ENCODE results near the gene ATP6V1G3. TPM values are rescaled to one million over a fixed set of nuclear protein-coding genes. Genes with fewer than 3 reads are reported as not detected.
"Not testable (repeated sequence)": the region's sequence is repeated elsewhere in the genome, so short reads cannot be mapped to it uniquely, and the experiment has no call there.

The ATP6V1G3 gene, protein sequence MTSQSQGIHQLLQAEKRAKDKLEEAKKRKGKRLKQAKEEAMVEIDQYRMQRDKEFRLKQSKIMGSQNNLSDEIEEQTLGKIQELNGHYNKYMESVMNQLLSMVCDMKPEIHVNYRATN
- total RNA-seq, result not detected in 2 replicates

DNA sequence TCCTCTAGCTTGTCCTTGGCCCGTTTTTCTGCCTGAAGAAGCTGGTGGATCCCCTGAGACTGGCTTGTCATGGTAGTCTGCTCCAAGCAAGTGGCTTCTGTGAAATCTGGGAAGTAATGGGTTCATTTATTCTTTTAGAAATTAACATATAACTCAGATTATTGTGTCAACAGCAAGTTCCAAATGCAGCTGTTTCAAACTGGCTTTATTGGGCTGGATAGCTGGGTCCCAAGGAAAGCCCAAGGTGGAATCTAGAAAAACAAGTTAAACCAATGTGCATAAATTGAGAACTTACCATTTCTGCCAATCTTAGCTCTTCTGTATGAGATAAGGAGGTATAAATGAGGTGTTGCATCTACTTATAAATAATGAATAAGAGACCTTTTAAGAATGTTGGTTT is at the start of gene ATP6V1G3:
TSS of gene ATP6V1G3 (minus strand) at position 101 of the 400 bp plus-strand sequence. CDS start at position 71, 30 bp downstream.
- H3K27ac Mint-ChIP-seq, result no peak within 1 kb of the TSS
- no peaks in the 10 kb centered on the region for H3K27me3 Mint-ChIP-seq (ENCODE audit: insufficient read depth)
- H3K4me1 Mint-ChIP-seq (ENCODE audit: low read depth), result peaks cover 47% of the 10 kb centered on the region
- no peak for DNase-seq (ENCODE audit: low spot score)
- H3K36me3 Mint-ChIP-seq (ENCODE audit: low read depth), result peaks cover under 1% of the 10 kb centered on the region
- intact Hi-C loops (cut with micrococcal nuclease), result loop anchor here (2.0 kb wide), 1 partner anchor 16 kb away; no protein-coding TSS in a partner anchor
- peaks cover under 1% of the 10 kb centered on the region for H3K9me3 Mint-ChIP-seq
- no peak within 1 kb of the TSS for H3K4me3 Mint-ChIP-seq

DNA sequence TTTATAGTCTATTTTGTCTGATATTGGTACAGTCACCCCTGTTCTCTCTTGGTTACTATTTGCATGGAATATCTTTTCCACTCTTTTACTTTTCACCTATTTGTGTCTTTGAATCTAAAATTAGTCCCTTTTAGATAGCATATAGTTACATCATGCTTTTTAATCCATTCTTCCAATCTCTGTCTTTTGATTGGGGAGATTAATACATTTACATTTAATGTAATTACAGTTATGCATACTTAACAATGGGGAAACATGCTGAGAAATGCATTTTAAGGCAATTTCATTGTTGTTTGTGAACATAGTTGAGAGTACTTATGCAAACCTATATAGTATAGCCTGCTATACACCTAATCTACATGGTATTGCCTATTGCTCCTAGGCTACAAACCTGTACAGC is 48.4 kb upstream of the ATP6V1G3 start:
- DNase-seq (ENCODE audit: low spot score), result no peak
- H3K27me3 Mint-ChIP-seq (ENCODE audit: insufficient read depth), result peaks cover 1% of the 10 kb centered on the region

DNA sequence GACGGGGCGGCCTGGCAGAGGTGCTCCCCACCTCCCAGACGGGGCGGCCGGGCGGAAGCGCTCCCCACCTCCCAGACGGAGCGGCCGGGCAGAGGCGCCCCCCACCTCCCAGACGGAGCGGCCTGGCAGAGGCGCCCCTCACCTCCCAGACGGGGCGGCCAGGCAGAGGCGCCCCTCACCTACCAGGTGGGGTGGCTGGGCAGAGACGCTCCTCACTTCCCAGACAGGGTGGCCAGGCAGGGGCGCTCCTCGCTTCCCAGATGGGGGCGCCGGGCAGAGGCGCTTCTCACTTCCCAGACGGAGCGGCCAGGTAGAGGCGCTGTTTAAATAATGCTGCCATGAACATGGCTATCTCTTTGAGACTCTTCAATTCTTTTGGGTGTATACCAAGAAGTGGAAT is 43.7 kb upstream of the ATP6V1G3 start:
- intact Hi-C loops (cut with micrococcal nuclease), result no loop called here
- H3K27me3 Mint-ChIP-seq (ENCODE audit: insufficient read depth), result no peaks in the 10 kb centered on the region
- H3K9me3 Mint-ChIP-seq, result peaks cover 40% of the 10 kb centered on the region
- no peak overlapping the region for H3K27ac Mint-ChIP-seq
- no peaks in the 10 kb centered on the region for H3K4me1 Mint-ChIP-seq (ENCODE audit: low read depth)
- H3K36me3 Mint-ChIP-seq (ENCODE audit: low read depth), result peaks cover 15% of the 10 kb centered on the region
- H3K4me3 Mint-ChIP-seq, result no peak overlapping the region
- DNase-seq (ENCODE audit: low spot score), result no peak

More for the DNA sequence above, 48.4 kb upstream of the ATP6V1G3 start:
- Mint-ChIP-seq H3K4me3 (no peak overlapping the region), H3K4me1 (ENCODE audit: low read depth) (no peaks in the 10 kb centered on the region), H3K36me3 (ENCODE audit: low read depth) (peaks cover 14% of the 10 kb centered on the region), H3K9me3 (peaks cover 51% of the 10 kb centered on the region), H3K27ac (no peak overlapping the region)
- intact Hi-C loops (cut with micrococcal nuclease), result no loop called here

DNA sequence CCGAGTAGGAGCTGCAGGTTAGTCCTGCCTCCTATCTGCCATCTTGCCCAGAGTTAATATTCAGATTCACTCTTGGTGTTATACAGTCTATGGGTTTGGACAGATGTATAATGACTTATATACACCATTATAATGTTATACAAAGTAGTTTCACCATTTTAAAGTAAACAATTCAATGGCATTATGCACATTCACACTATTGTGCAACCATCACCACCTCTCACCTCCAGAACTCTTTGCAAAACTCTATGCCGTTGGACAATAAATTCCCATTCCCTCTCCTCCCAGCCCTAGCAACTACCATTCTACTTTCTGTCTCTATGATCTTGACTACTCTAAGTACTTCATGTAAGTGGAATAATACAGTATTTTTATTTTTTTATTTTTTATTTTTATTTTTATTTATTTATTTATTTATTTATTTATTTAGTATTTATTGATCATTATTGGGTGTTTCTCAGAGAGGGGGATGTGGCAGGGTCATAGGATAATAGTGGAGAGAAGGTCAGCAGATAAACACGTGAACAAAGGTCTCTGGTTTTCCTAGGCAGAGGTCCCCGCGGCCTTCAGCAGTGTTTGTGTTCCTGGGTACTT is 42.8 kb upstream of the ATP6V1G3 start:
- Mint-ChIP-seq H3K9me3 (peaks cover 31% of the 10 kb centered on the region), H3K36me3 (ENCODE audit: low read depth) (peaks cover 12% of the 10 kb centered on the region)
- intact Hi-C loops (cut with micrococcal nuclease); H3K27me3 Mint-ChIP-seq (ENCODE audit: insufficient read depth); H3K4me1 Mint-ChIP-seq (ENCODE audit: low read depth); H3K4me3 Mint-ChIP-seq; H3K27ac Mint-ChIP-seq; DNase-seq (ENCODE audit: low spot score): not testable (repeated sequence)

DNA sequence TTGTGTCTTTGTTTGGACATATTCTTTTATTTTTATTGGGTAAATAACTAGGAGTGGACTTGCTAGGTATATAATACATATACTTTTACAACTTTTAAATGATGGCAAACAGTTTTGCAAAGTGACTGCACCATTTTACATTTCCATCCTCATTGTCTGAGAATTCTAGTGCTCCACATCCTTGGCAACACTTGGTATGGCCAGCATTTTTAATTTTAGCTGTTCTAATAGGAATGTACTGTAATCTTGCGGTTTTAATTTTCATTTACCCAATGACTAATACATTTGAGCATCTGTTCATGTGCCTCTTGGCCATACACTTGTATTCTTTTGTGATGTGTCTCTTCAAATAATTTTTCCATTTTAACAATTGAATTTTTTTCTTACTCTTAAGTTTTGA is 37.0 kb upstream of the ATP6V1G3 start:
- no peaks in the 10 kb centered on the region for H3K27me3 Mint-ChIP-seq (ENCODE audit: insufficient read depth)
- H3K36me3 Mint-ChIP-seq (ENCODE audit: low read depth), result peaks cover 10% of the 10 kb centered on the region
- no peak overlapping the region for H3K27ac Mint-ChIP-seq
- H3K4me1 Mint-ChIP-seq (ENCODE audit: low read depth), result no peaks in the 10 kb centered on the region
- intact Hi-C loops (cut with micrococcal nuclease), result no loop called here
- no peak overlapping the region for H3K4me3 Mint-ChIP-seq
- peaks cover 14% of the 10 kb centered on the region for H3K9me3 Mint-ChIP-seq
- DNase-seq (ENCODE audit: low spot score), result no peak

DNA sequence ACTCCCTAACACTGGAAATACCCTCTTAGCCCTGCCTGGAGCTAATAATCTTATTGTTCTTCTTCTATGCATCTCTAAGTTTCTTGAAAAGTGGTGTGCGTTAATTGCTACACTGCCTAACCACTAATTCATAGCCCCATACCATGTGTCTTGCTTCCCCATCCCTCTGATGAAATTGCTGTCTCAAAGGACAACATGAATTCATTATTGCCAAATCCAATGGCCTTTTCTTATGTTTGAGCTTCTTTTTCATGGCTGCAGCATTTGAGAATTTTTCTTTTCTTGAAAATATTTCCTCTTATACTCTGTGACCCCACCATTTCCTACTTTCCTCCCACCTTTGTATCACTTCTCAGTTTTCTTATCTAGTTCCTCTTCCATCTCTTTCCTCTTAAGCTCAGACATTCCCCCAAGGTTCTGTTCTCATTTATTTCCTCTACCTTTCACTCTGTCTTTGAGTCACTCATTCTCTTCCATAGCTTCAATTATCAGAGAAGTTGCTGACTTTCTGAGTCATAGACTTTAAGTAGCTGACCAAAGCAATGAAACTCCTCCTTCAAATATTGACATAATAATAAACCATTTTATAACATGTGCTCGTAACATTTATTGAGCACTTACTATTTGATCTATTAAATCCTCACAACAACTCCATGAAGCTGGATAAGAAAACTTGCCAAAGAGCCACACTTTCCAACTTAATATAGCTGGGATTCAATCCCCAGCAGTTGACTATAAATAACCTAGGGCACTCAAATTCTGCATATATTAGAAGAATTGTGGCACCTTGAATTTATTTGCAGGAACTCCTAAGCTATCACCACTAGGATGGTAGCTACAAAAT is 35.5 kb upstream of the ATP6V1G3 start:
- H3K9me3 Mint-ChIP-seq, result peaks cover 2% of the 10 kb centered on the region
- H3K27ac Mint-ChIP-seq, result no peak overlapping the region
- DNase-seq (ENCODE audit: low spot score), result no peak
- H3K4me1 Mint-ChIP-seq (ENCODE audit: low read depth), result no peaks in the 10 kb centered on the region
- H3K4me3 Mint-ChIP-seq, result no peak overlapping the region
- no peaks in the 10 kb centered on the region for H3K27me3 Mint-ChIP-seq (ENCODE audit: insufficient read depth)
- H3K36me3 Mint-ChIP-seq (ENCODE audit: low read depth), result peaks cover 2% of the 10 kb centered on the region
- intact Hi-C loops (cut with micrococcal nuclease), result no loop called here

DNA sequence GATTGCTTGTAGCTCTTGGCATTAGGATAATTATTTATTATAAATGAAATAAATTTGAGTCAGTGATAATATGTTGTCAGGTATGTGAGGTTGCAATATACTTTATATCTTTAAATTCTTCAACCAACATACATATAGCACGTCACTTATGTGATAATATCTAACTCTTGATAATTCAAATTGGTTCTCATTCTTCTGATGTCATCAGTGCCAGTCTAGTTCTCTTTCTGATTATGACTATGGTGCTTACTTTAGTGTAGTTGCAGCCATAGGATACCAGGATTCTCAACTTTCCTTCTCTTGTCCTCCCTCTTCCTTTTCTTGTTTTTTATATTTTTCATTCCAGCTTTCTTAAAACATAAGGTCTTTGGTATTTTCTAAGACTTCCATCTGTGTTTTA is 34.8 kb upstream of the ATP6V1G3 start:
- peaks cover 2% of the 10 kb centered on the region for H3K36me3 Mint-ChIP-seq (ENCODE audit: low read depth)
- DNase-seq (ENCODE audit: low spot score), result no peak
- intact Hi-C loops (cut with micrococcal nuclease), result no loop called here
- no peaks in the 10 kb centered on the region for H3K4me1 Mint-ChIP-seq (ENCODE audit: low read depth)
- H3K27me3 Mint-ChIP-seq (ENCODE audit: insufficient read depth), result no peaks in the 10 kb centered on the region
- no peak overlapping the region for H3K27ac Mint-ChIP-seq
- H3K4me3 Mint-ChIP-seq, result no peak overlapping the region
- H3K9me3 Mint-ChIP-seq, result no peaks in the 10 kb centered on the region

DNA sequence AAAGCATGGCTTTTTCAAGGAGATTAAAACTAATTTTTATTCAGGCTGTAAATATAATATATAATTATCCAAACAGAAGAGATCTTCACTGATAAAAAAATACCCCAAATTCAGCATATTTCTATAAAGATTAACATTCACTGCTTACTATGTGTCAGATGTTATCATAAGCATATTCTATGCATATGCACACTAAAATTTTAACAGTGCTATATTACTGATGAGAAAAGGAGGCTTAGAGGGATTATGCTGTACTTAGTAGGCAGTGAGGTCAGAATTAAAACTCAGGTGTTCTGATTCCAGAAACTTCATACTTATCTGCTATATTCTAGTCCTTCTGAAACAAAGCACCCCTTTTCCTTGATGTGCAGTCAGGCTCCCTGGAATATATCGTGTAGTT is 33.8 kb upstream of the ATP6V1G3 start:
- Mint-ChIP-seq H3K4me3 (no peak overlapping the region), H3K4me1 (ENCODE audit: low read depth) (no peaks in the 10 kb centered on the region), H3K9me3 (no peaks in the 10 kb centered on the region), H3K27me3 (ENCODE audit: insufficient read depth) (no peaks in the 10 kb centered on the region), H3K27ac (no peak overlapping the region), H3K36me3 (ENCODE audit: low read depth) (peaks cover 2% of the 10 kb centered on the region)
- no peak for DNase-seq (ENCODE audit: low spot score)
- intact Hi-C loops (cut with micrococcal nuclease), result no loop called here

DNA sequence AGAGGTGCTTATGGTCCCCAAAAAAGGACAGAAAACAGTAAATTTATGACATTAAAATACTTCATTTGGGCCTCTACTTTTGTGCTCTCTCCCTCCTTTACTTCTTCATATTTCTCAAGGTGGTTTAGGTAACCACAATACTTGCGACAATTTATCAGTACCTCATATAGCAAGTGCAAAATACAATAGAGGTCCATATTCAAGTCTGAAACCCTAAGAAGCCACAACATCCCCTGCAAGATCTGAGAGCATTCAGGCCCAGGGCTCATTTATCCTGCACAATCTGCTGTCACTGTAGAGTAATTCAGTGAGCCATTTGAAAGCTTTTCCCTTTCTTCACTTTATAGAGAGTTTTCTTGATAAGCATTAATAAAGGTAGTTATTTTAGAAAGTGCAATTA is 24.2 kb upstream of the ATP6V1G3 start:
- no peaks in the 10 kb centered on the region for H3K27me3 Mint-ChIP-seq (ENCODE audit: insufficient read depth)
- H3K4me1 Mint-ChIP-seq (ENCODE audit: low read depth), result peaks cover 13% of the 10 kb centered on the region
- H3K27ac Mint-ChIP-seq, result no peak overlapping the region
- no peak overlapping the region for H3K4me3 Mint-ChIP-seq
- peaks cover 8% of the 10 kb centered on the region for H3K9me3 Mint-ChIP-seq
- intact Hi-C loops (cut with micrococcal nuclease), result no loop called here
- no peak for DNase-seq (ENCODE audit: low spot score)
- H3K36me3 Mint-ChIP-seq (ENCODE audit: low read depth), result peaks cover 5% of the 10 kb centered on the region

DNA sequence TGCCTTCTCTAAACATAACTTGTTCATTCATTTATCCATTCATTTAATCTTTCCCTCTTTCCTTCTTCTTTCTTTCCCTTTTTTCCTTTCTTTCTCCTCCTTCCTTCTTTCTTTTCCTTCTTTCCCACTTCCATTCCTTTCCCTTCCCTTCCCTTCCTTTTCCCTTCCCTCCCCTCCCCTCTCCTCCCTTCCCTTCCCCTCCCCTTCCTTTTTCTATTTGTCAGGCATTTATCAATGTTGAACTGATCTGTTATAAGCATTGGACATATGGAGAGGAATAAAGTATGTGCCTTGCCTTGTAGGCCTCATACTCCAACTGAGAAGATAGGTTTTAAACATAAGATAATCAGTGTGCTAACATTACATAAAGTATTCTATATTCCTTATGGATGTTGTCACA is 23.7 kb upstream of the ATP6V1G3 start:
- no peaks in the 10 kb centered on the region for H3K27me3 Mint-ChIP-seq (ENCODE audit: insufficient read depth)
- H3K4me1 Mint-ChIP-seq (ENCODE audit: low read depth), result peaks cover 13% of the 10 kb centered on the region
- no peak for DNase-seq (ENCODE audit: low spot score)
- no peak overlapping the region for H3K27ac Mint-ChIP-seq
- intact Hi-C loops (cut with micrococcal nuclease), result no loop called here
- no peak overlapping the region for H3K4me3 Mint-ChIP-seq
- peaks cover 5% of the 10 kb centered on the region for H3K36me3 Mint-ChIP-seq (ENCODE audit: low read depth)
- peaks cover 8% of the 10 kb centered on the region for H3K9me3 Mint-ChIP-seq

DNA sequence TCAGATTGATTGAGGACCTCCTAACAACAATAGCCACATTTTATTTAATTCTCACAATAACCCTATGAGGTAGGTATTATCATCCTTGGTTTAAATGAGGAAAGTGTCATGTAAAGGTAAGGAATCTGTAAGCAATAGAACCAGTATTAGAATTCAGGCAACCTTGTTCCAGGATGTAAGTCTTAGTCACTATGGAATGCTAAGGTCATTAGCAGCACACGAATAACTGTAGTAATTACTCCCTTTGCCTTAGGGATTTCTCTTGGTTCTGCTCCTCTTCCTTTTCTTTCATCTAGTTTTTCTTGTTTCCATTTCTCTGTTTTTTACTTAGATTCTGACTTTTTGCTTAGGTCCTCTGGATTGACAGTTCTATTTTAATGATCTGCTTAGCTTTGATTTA is 23.1 kb upstream of the ATP6V1G3 start:
- Mint-ChIP-seq H3K4me1 (ENCODE audit: low read depth) (peaks cover 13% of the 10 kb centered on the region), H3K4me3 (no peak overlapping the region)

DNA sequence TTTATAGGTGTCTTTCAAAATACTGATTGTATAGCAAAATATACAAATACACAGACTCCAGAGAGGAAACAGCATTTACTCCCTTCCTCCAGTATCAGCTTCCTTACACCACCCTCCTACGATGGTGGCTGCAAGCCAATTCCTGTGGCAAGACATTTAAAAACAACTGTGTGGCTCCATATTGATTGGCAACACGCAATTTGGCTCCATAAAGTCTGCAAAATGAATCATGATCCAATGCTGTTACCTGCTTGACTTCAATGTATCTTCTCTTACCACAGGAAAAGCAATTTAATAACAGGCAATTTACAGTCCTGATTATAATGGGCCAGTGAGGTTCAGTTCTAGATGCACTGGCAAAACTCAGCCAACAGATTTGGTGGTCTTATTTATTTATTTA is 19.7 kb upstream of the ATP6V1G3 start:
- no peaks in the 10 kb centered on the region for H3K36me3 Mint-ChIP-seq (ENCODE audit: low read depth)
- no peak overlapping the region for H3K4me3 Mint-ChIP-seq
- no peaks in the 10 kb centered on the region for H3K9me3 Mint-ChIP-seq
- no peak for DNase-seq (ENCODE audit: low spot score)
- peaks cover 36% of the 10 kb centered on the region for H3K4me1 Mint-ChIP-seq (ENCODE audit: low read depth)
- intact Hi-C loops (cut with micrococcal nuclease), result no loop called here
- no peaks in the 10 kb centered on the region for H3K27me3 Mint-ChIP-seq (ENCODE audit: insufficient read depth)
- H3K27ac Mint-ChIP-seq, result no peak overlapping the region

More for the DNA sequence above, 23.1 kb upstream of the ATP6V1G3 start:
- peaks cover 5% of the 10 kb centered on the region for H3K36me3 Mint-ChIP-seq (ENCODE audit: low read depth)
- intact Hi-C loops (cut with micrococcal nuclease), result no loop called here
- DNase-seq (ENCODE audit: low spot score), result no peak
- H3K9me3 Mint-ChIP-seq, result peaks cover 8% of the 10 kb centered on the region
- no peaks in the 10 kb centered on the region for H3K27me3 Mint-ChIP-seq (ENCODE audit: insufficient read depth)
- H3K27ac Mint-ChIP-seq, result no peak overlapping the region

DNA sequence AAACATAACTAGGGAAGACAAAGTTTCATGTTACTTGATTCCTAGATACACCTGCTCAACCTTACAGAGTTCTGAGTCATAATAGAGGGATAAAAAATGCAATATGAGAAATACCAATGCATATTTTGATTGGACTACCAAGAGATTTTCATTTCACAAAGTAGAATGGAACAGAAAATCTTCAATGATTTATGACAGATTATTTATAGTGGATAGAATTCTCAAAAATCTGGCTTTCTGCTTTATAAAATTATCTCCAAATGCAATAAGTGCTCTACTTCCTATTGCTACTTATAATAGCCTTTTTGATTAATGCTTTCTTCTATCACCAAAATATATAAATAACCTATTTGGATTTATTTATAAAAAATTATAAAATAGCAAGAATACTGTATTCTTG is 18.9 kb upstream of the ATP6V1G3 start:
- Mint-ChIP-seq H3K27me3 (ENCODE audit: insufficient read depth) (no peaks in the 10 kb centered on the region), H3K9me3 (no peaks in the 10 kb centered on the region), H3K36me3 (ENCODE audit: low read depth) (no peaks in the 10 kb centered on the region), H3K4me1 (ENCODE audit: low read depth) (peaks cover 32% of the 10 kb centered on the region), H3K27ac (no peak overlapping the region), H3K4me3 (no peak overlapping the region)
- intact Hi-C loops (cut with micrococcal nuclease), result no loop called here
- no peak for DNase-seq (ENCODE audit: low spot score)

All from activated T-helper 1 cell treated with anti-CD3 and anti-CD28 coated beads, Interleukin-12 subunit alpha, Interleukin-12 subunit beta, Interleukin-2, Interleukin-4 antibody, amounts not matched to agents 30 ng/mL and 10 ng/mL and 1 ng/mL, durations not matched to agents 14 hours and 24 hours and 36 hours (primary cell).